ENCODE measurements around the gene MRPL53. TPM values are rescaled to one million over a fixed set of nuclear protein-coding genes. Genes with fewer than 3 reads are reported as not detected.

Gene MRPL53
- total RNA-seq, 1 experiment from 2014 or later, result 65.4 TPM

GRCh38 chr2:74474481-74474880 lies 2.0 kb upstream of the MRPL53 start:
- H4K20me1 ChIP-seq (ENCODE audit: insufficient read depth), result no peaks in the 10 kb centered on the region
- no peak overlapping the region for H3K4me3 ChIP-seq (replicated peaks in 1 of 2; ENCODE audit: low read depth in 1 of 2, low read length in 2 of 2)
- ATAC-seq (no peak), DNase-seq (ENCODE audit: low read depth, low spot score) (no peak)
- H3K79me2 ChIP-seq (ENCODE audit: insufficient read depth, low read length), result peaks cover 10% of the 10 kb centered on the region
- no TSS peak for BruUV-seq (replicated peaks)
- no peaks in the 10 kb centered on the region for H3K27me3 ChIP-seq (ENCODE audit: insufficient read depth, low read length)
- H3K9me2 ChIP-seq (ENCODE audit: insufficient read depth), result no peaks in the 10 kb centered on the region
- H3K9me3 ChIP-seq (ENCODE audit: control insufficient read depth in 1 of 2, insufficient read depth in 1 of 2, low read depth in 1 of 2, low read length in 2 of 2), result no peaks in the 10 kb centered on the region
- intact Hi-C loops (cut with micrococcal nuclease), result no loop called here
- no peak overlapping the region for H2AFZ ChIP-seq (ENCODE audit: low read depth, low read length, poor library complexity, severe bottlenecking)
- ChIA-PET RAD21 (ENCODE audit: low non-redundant PET in 1 of 2, low total read pairs in 2 of 2, uncharacterized antibody in 2 of 2, unreplicated experiment in 2 of 2) (no interaction called here), CTCF (interaction anchor here (1.0 to 1.8 kb wide), 3 partner anchors 9 to 139 kb away, joined by 3 to 6 read pairs (median 3); partner anchors contain the start of genes CCDC142, TTC31 and WBP1), POLR2A (interaction anchor here (1.0 to 1.1 kb wide), 2 partner anchors 16 to 26 kb away, joined by 3 read pairs; partner anchors contain the start of gene WBP1)
- no peak overlapping the region for H3K27ac ChIP-seq (ENCODE audit: low read depth, low read length)
- TF ChIP-seq POLR2AphosphoS5 (IDR thresholded peaks at IDR 0.05; ENCODE audit: low read depth, low read length) (no peak), CBX3 (IDR thresholded peaks at IDR 0.05; ENCODE audit: low read depth) (no peak), ATF3 (IDR thresholded peaks at IDR 0.05) (no peak), POLR2A (IDR thresholded peaks at IDR 0.05; ENCODE audit: borderline replicate concordance, extremely low read depth, insufficient read depth, insufficient read length) (no peak), FOSL1 (IDR thresholded peaks at IDR 0.05; ENCODE audit: low read depth) (no peak), RAD21 (IDR thresholded peaks at IDR 0.05; ENCODE audit: low read depth) (no peak), JUND (IDR thresholded peaks at IDR 0.05) (no peak), EGR1 (IDR thresholded peaks at IDR 0.05; ENCODE audit: low read depth) (no peak), REST (IDR thresholded peaks at IDR 0.05; ENCODE audit: low read depth) (no peak)
- peaks cover 12 to 18% of the 10 kb centered on the region in 2 experiments; a peak in 3 of 4 replicates for H3K4me1 ChIP-seq (ENCODE audit: control insufficient read depth in 1 of 2, insufficient read depth in 2 of 2, low read length in 2 of 2)
- H3K9ac ChIP-seq (ENCODE audit: low read length), result no peak overlapping the region
- H3K36me3 ChIP-seq (ENCODE audit: control insufficient read depth in 1 of 2, insufficient read depth in 2 of 2, low read length in 2 of 2), result peaks cover 13 to 17% of the 10 kb centered on the region in 2 experiments; a peak in 2 of 4 replicates
- no peak overlapping the region for H3K4me2 ChIP-seq (ENCODE audit: low read length)
